IPS-18a (cell line): ENCODE results near the gene CATSPER3.

Experiments
- H3K27ac ChIP-seq: one replicate; pipeline ENCODE4 v1.5.1; 2013; ENCODE audit warnings: low read length
- H3K27me3 ChIP-seq: one replicate; pipeline ENCODE4 v1.6.1; 2013; ENCODE audit warnings: mild to moderate bottlenecking, low read length; ENCODE audit not compliant: control insufficient read depth, insufficient read depth
- H3K36me3 ChIP-seq: one replicate; pipeline ENCODE4 v1.6.1; 2013; ENCODE audit warnings: low read depth, low read length; ENCODE audit not compliant: control insufficient read depth
- H3K4me1 ChIP-seq: one replicate; pipeline ENCODE4 v1.6.1; 2013; ENCODE audit warnings: low read depth, low read length; ENCODE audit not compliant: control insufficient read depth
- H3K4me3 ChIP-seq: one replicate; pipeline ENCODE4 v1.5.1; 2013; ENCODE audit warnings: low read length
- H3K9ac ChIP-seq: one replicate; pipeline ENCODE4 v1.6.1; 2013; ENCODE audit warnings: mild to moderate bottlenecking, low read length, moderate library complexity
- H3K9me3 ChIP-seq: one replicate; pipeline ENCODE4 v1.6.1; 2013; ENCODE audit warnings: low read depth, low read length; ENCODE audit not compliant: control insufficient read depth

The CATSPER3 gene

DNA sequence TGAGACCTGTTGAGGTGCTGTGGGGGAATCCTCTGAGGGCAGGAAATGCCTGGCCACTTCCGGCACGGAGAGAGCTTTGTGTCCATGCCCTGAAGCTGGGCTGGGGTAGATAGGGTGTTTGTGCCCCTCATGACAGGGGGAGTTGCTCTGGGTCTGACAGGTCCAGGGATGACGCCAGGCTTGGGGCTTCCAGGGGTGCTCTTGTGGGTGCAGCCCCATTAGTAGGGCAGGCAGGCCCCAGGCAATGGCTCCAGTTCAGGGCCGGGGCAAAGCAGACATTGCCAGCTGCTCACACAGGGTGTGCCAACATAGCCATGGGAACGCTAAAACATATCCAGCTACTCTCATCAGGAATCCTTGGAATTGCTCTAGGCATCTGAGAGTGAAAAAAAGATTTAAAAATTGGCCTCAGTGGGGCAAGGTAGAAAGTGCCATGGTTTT lies 45.3 kb downstream of the CATSPER3 start:
- no peak overlapping the region for H3K9ac ChIP-seq
- no peaks in the 10 kb centered on the region for H3K4me1 ChIP-seq
- H3K4me3 ChIP-seq, result no peak overlapping the region
- no peaks in the 10 kb centered on the region for H3K9me3 ChIP-seq
- no peaks in the 10 kb centered on the region for H3K36me3 ChIP-seq
- no peaks in the 10 kb centered on the region for H3K27me3 ChIP-seq
- H3K27ac ChIP-seq, result no peak overlapping the region

DNA sequence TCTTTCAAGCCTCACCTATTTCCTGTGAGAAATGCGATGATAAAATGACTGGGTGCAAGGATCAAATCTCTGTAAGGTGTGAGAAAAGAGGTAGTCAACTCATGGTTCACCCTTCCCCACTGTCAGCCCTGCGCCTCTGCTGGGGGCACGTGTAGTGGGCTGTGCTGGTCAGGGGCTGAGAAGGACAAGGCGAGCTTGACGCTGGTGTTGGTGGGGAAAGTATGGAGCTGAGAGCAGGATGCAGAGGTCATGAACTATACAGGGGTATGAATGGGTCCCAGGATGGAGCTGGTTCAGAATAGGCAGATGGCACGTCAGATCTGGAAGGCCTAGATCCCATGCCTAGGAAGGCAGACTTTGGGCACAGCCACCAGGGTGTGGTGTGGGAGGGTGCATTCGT lies 45.7 kb downstream of the CATSPER3 start:
- Histone ChIP-seq H3K9me3 (no peaks in the 10 kb centered on the region), H3K4me3 (no peak overlapping the region), H3K4me1 (no peaks in the 10 kb centered on the region), H3K36me3 (no peaks in the 10 kb centered on the region), H3K9ac (no peak overlapping the region), H3K27me3 (no peaks in the 10 kb centered on the region), H3K27ac (no peak overlapping the region)

DNA sequence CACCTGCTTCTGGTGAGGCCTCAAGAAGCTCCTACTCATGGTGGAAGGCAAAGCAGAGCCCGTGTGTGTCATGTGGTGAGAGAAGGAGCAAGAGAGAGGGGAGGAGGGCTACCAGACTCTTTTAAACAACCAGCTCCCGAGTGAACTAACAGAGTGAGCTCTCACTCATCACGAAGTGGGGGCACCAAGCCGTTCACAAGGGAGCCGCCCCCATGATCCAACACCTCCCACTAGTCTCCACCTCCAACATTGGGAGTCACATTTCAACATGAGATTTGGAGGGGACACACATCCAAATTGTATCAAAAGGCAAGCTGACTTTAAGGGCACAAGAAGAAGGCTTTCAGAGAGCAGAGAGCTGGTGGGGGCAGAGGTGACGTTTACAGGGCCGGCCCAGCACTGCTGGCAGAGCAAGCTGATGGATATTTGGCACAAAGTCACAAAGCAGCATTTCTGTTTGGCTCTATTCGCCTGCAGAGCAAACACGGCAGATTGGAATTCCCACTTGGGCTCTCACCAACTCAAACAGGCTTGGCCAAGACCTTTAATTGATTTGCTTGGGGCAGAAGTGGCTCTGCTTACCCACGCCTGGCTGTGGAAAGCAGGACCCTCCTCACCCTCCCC lies 46.4 kb downstream of the CATSPER3 start:
- H3K4me1 ChIP-seq, result no peaks in the 10 kb centered on the region
- H3K27me3 ChIP-seq, result no peaks in the 10 kb centered on the region
- H3K9ac ChIP-seq, result no peak overlapping the region
- H3K9me3 ChIP-seq, result no peaks in the 10 kb centered on the region
- no peak overlapping the region for H3K27ac ChIP-seq
- H3K36me3 ChIP-seq, result no peaks in the 10 kb centered on the region
- H3K4me3 ChIP-seq, result no peak overlapping the region

DNA sequence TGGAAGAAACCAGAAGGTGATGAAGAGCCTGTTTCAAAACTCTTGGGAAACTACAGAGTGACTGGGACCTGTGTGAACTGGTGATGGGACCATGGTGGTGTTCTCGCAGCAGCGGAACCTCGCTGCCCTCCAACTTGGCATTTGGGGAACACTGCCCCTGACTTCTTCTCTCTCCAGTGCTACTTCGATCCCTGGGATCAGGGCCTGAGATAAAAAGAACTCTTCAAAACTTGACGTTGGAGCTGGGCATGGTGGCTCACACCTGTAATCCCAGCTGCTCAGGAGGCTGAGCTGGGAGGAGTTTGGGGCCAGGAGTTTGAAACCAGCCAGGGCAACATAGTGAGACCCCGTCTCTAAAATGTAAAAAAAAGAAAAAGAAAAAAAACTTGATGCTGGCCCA lies 48.2 kb downstream of the CATSPER3 start:
- H3K27ac ChIP-seq, result no peak overlapping the region
- H3K36me3 ChIP-seq, result no peaks in the 10 kb centered on the region
- no peak overlapping the region for H3K9ac ChIP-seq
- H3K9me3 ChIP-seq, result no peaks in the 10 kb centered on the region
- H3K4me1 ChIP-seq, result no peaks in the 10 kb centered on the region
- H3K27me3 ChIP-seq, result no peaks in the 10 kb centered on the region
- no peak overlapping the region for H3K4me3 ChIP-seq

DNA sequence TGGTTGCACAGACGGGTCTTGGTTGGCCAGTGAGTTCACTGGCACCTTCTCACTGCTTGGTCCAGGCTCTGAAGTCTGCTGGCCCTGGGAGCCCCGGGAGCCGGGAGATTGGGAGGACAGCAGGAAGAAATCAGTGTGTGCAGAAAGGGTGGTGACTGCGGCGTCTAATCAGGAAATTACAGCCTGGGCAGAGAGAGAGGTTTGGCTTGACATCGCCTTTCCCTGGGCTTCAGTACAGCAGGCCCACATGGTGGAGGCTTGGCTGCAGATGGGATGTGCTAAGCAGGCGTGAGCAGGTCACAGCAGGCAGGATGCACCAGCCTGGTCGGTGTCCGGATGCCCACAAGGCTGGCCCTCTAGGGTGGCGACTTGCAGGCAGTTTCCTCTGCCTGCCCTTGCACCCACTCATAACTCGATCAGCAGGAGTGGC lies 49.2 kb downstream of the CATSPER3 start:
- Histone ChIP-seq H3K4me3 (no peak overlapping the region), H3K36me3 (no peaks in the 10 kb centered on the region), H3K4me1 (no peaks in the 10 kb centered on the region), H3K27ac (no peak overlapping the region), H3K9ac (no peak overlapping the region), H3K9me3 (no peaks in the 10 kb centered on the region), H3K27me3 (peaks cover 4% of the 10 kb centered on the region)

DNA sequence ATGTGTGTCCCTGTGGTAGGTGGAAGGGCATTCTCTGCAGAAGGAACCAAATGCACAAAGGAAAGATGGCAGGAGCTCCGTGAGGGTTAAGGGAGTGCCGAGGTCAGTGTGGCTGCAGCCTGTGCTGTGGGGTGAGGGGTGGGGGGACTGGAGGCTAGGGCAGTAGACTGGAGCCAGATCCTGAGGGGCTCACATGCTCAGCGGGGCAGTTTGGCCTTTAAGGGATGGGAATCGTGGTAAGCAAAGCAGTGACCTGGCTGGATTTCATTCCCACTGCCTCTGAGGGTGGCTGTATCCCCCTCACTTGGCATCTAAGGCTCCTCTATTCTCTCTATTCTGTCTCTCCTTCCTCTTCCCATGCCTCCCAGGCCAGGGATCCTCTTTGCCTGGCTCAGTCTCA lies 50.8 kb downstream of the CATSPER3 start:
- no peak overlapping the region for H3K27ac ChIP-seq
- no peaks in the 10 kb centered on the region for H3K36me3 ChIP-seq
- H3K27me3 ChIP-seq, result peaks cover 9% of the 10 kb centered on the region
- no peak overlapping the region for H3K4me3 ChIP-seq
- no peaks in the 10 kb centered on the region for H3K9me3 ChIP-seq
- H3K9ac ChIP-seq, result no peak overlapping the region
- no peaks in the 10 kb centered on the region for H3K4me1 ChIP-seq

DNA sequence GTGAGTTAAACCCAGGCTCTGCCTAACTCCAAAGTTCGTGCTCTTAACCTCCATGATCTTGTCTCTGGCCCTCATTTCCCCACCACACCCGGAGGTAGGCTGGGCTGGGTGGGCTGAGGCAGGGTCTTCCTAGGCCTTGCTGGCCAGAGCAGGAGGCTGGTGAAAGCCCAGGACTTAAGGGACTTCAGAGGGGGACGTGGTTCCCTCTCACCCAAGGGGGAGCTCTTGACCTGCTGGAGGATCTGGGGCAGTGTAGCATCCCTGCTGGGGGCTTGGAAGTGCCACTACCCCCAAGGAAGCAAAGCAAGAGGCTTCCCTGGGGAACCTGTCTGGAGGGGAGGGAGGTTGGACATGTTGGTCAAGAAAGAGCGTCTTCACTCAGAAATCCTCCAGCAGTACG lies 51.6 kb downstream of the CATSPER3 start:
- H3K9me3 ChIP-seq, result no peaks in the 10 kb centered on the region
- no peaks in the 10 kb centered on the region for H3K4me1 ChIP-seq
- H3K27me3 ChIP-seq, result peaks cover 17% of the 10 kb centered on the region
- H3K27ac ChIP-seq, result no peak overlapping the region
- H3K4me3 ChIP-seq, result no peak overlapping the region
- no peaks in the 10 kb centered on the region for H3K36me3 ChIP-seq
- H3K9ac ChIP-seq, result no peak overlapping the region

DNA sequence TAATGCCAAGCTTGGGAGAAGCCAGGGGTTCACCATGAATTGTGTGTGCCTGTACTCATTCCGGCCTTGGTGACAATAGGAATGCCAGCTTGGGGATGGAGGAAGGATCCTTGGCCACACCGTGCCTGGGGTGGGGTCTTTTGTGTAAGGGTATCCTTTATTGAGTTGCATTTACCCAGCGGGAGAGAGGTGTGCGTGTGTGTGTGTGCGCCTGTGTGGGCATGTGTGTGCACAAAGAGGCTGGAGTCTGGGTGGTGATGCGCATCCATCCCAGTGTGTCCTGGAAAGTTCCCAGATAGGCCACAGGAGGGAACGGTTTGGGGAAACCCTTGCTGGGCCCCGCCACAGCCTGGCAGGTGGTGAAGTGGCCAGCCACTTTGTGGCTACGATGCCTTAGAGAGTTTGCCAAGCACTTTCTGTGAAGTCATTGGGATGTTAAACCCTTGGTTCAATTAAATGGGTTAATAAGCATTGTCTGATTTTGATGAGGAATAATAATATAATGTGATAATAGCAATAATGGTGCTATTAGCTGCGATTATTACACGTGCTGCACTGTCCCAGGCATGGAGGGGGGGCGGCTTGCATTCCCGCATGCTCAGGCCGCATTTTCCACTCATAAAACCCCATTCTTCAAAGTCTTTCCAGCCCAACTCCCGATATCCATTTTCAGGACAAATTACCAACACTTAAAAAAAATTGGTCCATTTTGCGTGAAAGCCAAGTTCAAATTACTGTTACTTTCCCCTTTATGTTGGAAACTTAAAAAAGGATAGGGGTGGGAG lies 52.6 kb downstream of the CATSPER3 start:
- no peaks in the 10 kb centered on the region for H3K4me1 ChIP-seq
- H3K27ac ChIP-seq, result no peak overlapping the region
- H3K36me3 ChIP-seq, result no peaks in the 10 kb centered on the region

DNA sequence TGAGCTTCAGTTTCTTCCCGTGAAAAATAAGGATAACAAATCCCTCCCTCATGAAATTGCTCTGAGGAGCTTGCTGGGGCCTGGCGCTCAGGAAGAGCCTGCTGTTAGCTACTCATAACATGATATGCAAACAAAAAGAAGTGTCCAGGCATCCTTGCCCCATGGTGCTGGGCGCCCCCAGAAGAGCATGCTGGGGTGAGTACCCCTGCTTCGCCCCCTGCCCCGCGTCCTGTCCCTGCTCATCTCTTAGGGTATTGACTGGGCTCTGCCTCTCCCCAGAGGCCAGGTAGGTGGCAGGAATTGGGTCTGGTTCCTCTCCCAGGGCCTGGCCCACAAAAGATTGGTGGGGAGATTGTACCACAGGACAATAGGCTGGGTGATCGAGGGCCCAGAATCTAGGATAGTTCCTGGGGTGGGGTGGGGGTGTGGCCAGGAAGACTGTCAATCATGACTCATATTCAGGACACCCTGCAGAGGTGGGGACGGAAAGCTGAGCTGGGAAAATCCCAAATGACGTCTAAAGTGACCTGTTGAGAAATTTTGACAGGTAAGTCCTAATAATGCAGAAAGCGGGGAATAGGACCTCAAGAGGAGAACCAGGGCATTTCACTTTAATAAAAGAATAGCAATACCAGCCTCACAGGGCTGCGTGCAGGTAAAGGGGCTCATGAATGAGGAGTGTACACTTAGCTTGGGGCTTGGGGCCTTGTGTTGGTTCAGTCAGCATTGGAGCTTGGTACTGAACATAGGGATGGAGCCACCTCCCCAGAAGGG lies 57.4 kb downstream of the CATSPER3 start:
- H3K4me1 ChIP-seq, result no peaks in the 10 kb centered on the region
- no peak overlapping the region for H3K4me3 ChIP-seq
- no peak overlapping the region for H3K27ac ChIP-seq
- no peaks in the 10 kb centered on the region for H3K36me3 ChIP-seq
- H3K27me3 ChIP-seq, result peaks cover 75% of the 10 kb centered on the region
- no peaks in the 10 kb centered on the region for H3K9me3 ChIP-seq
- H3K9ac ChIP-seq, result no peak overlapping the region

More for the DNA sequence above, 52.6 kb downstream of the CATSPER3 start:
- Histone ChIP-seq H3K9me3 (no peaks in the 10 kb centered on the region), H3K4me3 (no peak overlapping the region), H3K27me3 (peaks cover 27% of the 10 kb centered on the region), H3K9ac (no peak overlapping the region)

DNA sequence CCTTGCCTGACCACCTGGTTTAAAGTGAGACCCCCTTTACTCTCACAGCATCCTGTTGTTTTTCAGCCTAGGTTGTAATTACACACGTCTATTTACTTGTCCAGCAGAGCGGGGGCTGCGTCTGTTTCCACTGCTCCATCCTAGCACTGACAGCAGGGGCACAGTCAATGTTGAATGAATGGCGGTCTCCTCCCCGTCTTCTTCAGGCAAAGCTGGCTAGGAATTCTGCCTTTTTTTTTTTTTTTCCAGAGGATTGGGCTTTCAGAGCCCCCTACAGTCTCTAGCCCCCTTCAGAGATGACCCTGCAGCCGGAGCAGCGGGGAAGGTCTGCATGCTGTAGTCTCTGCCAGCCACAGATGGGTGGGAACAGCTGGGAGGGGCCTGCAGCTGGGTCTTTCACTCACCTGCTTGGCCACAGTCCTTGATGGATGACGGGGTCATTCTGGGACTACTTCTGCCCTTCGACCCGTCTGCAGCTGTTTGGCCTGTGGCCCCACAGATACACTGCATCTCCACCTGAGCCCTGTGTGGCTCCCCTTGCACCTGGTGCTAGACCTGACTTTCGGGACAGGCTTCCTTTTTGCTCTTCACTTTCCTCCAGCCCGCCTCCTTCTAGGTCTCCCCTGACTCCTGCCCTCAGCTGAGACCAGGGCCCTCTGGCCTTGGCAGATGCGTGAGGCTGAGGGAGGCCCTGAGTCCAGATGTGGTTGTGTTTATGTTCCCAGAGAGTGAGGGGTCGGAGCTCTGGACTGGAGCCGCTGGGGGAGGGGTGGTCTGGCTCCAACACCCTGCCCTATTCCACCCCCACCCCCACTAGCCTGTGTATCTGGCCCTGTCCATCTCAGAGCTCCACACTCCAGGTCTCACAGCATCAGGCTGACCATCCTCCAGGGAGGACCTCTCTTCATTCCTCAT lies 58.3 kb downstream of the CATSPER3 start:
- H3K27me3 ChIP-seq, result peaks cover 84% of the 10 kb centered on the region
- no peak overlapping the region for H3K27ac ChIP-seq
- no peak overlapping the region for H3K9ac ChIP-seq
- H3K4me1 ChIP-seq, result no peaks in the 10 kb centered on the region
- H3K36me3 ChIP-seq, result no peaks in the 10 kb centered on the region
- H3K4me3 ChIP-seq, result no peak overlapping the region
- no peaks in the 10 kb centered on the region for H3K9me3 ChIP-seq
